Activated CD8-positive, alpha-beta T cell treated with anti-CD3 and anti-CD28 coated beads, Interleukin-2, amount 10 ng/mL, durations not matched to agents 7 days and 5 days (primary cell): ENCODE results near the gene LBP. TPM values are rescaled to one million over a fixed set of nuclear protein-coding genes. Genes with fewer than 3 reads are reported as not detected.
"Not testable (repeated sequence)": the region's sequence is repeated elsewhere in the genome, so short reads cannot be mapped to it uniquely, and the experiment has no call there.

Experiments
- ATAC-seq: fragments of 150-1000 bp; cut with Tn5 transposase; one replicate; pipeline ENCODE4 v1.10.0; 2021; ENCODE audit warnings: moderate library complexity
- CTCF ChIA-PET: fragments of 350-600 bp; sonication (Branson Sonifier 250); formaldehyde crosslinking; loops from one replicate; lab custom pipeline; 2021; ENCODE audit warnings: antibody characterized with exemption; lab: Charles Lee
- POLR2A ChIA-PET: fragments of 350-600 bp; sonication (Branson Sonifier 250); formaldehyde crosslinking; loops from one replicate; lab custom pipeline; 2021; ENCODE audit warnings: antibody characterized with exemption; lab: Charles Lee
- DNase-seq: peaks from one replicate; pipeline ENCODE4 v3.0.0-alpha.2; 2020
- H3K27ac Mint-ChIP-seq: one replicate; pipeline ENCODE4 v1.8.0; 2021; ENCODE audit warnings: mild to moderate bottlenecking, mixed read lengths
- H3K27me3 Mint-ChIP-seq: one replicate; pipeline ENCODE4 v1.8.0; 2021; ENCODE audit warnings: low read depth, mixed read lengths
- H3K36me3 Mint-ChIP-seq: one replicate; pipeline ENCODE4 v1.8.0; 2021; ENCODE audit warnings: low read depth, mixed read lengths
- H3K4me1 Mint-ChIP-seq: one replicate; pipeline ENCODE4 v1.8.0; 2021; ENCODE audit warnings: low read depth, mixed read lengths
- H3K4me3 Mint-ChIP-seq: one replicate; pipeline ENCODE4 v1.8.0; 2021; ENCODE audit warnings: mild to moderate bottlenecking, mixed read lengths
- H3K9me3 Mint-ChIP-seq: one replicate; pipeline ENCODE4 v1.8.0; 2022; ENCODE audit warnings: mixed read lengths; ENCODE audit not compliant: insufficient read depth
- total RNA-seq, 2 experiments: library from RNA; stranded (reverse); gene quantifications; one replicate each; pipeline ENCODE4 v1.2.3, GENCODE V29; 2021

LBP gene
- total RNA-seq, 2 experiments from 2014 or later: not detected

GRCh38 chr20:38307371-38308046, 38.8 kb upstream of the LBP start:
- Mint-ChIP-seq H3K9me3 (no peaks in the 10 kb centered on the region), H3K4me1 (peaks cover 25% of the 10 kb centered on the region), H3K27ac (no peak overlapping the region), H3K36me3 (no peaks in the 10 kb centered on the region), H3K27me3 (peaks cover 36% of the 10 kb centered on the region), H3K4me3 (no peak overlapping the region)
- ChIA-PET POLR2A (no interaction called here), CTCF (no interaction called here)
- ATAC-seq (no peak), DNase-seq (no peak)

GRCh38 chr20:38308047-38308438, 38.2 kb upstream of the LBP start:
- CTCF ChIA-PET: no interaction called here
- POLR2A ChIA-PET: no interaction called here
- H3K36me3 Mint-ChIP-seq: no peaks in the 10 kb centered on the region
- DNase-seq (no peak), ATAC-seq (no peak)
- no peaks in the 10 kb centered on the region for H3K9me3 Mint-ChIP-seq
- peaks cover 31% of the 10 kb centered on the region for H3K27me3 Mint-ChIP-seq
- H3K4me3 Mint-ChIP-seq: no peak overlapping the region
- H3K27ac Mint-ChIP-seq: no peak overlapping the region
- peaks cover 24% of the 10 kb centered on the region for H3K4me1 Mint-ChIP-seq

- no peak overlapping the region for H3K4me3 Mint-ChIP-seq
- CTCF ChIA-PET: no interaction called here
These were observed 37.8 kb upstream of the LBP start for GRCh38 chr20:38308447-38308846.

GRCh38 chr20:38311091-38311490, 35.2 kb upstream of the LBP start:
- no peaks in the 10 kb centered on the region for H3K9me3 Mint-ChIP-seq
- peaks cover 11% of the 10 kb centered on the region for H3K27me3 Mint-ChIP-seq
- ChIA-PET POLR2A (no interaction called here), CTCF (no interaction called here)
- DNase-seq (no peak), ATAC-seq (no peak)
- H3K4me3 Mint-ChIP-seq: no peak overlapping the region
- no peaks in the 10 kb centered on the region for H3K36me3 Mint-ChIP-seq
- H3K27ac Mint-ChIP-seq: no peak overlapping the region
- peaks cover 4% of the 10 kb centered on the region for H3K4me1 Mint-ChIP-seq

More at GRCh38 chr20:38308447-38308846, 37.8 kb upstream of the LBP start:
- no peak overlapping the region for H3K27ac Mint-ChIP-seq
- H3K9me3 Mint-ChIP-seq: no peaks in the 10 kb centered on the region
- H3K27me3 Mint-ChIP-seq: peaks cover 27% of the 10 kb centered on the region
- POLR2A ChIA-PET: no interaction called here
- peaks cover 19% of the 10 kb centered on the region for H3K4me1 Mint-ChIP-seq
- no peak for ATAC-seq
- H3K36me3 Mint-ChIP-seq: no peaks in the 10 kb centered on the region
- no peak for DNase-seq

- CTCF ChIA-PET: no interaction called here
These were observed 34.8 kb upstream of the LBP start for GRCh38 chr20:38311491-38311890.

GRCh38 chr20:38313676-38314075, 32.6 kb upstream of the LBP start:
- ChIA-PET CTCF (no interaction called here), POLR2A (no interaction called here)
- H3K36me3 Mint-ChIP-seq: no peaks in the 10 kb centered on the region

More at GRCh38 chr20:38311491-38311890, 34.8 kb upstream of the LBP start:
- ATAC-seq (no peak), DNase-seq (no peak)
- Mint-ChIP-seq H3K9me3 (no peaks in the 10 kb centered on the region), H3K27me3 (peaks cover 7% of the 10 kb centered on the region), H3K4me1 (peaks cover 4% of the 10 kb centered on the region), H3K36me3 (no peaks in the 10 kb centered on the region), H3K27ac (no peak overlapping the region), H3K4me3 (no peak overlapping the region)
- POLR2A ChIA-PET: no interaction called here

GRCh38 chr20:38314350-38314749, 31.9 kb upstream of the LBP start:
- H3K27me3 Mint-ChIP-seq, CTCF ChIA-PET, POLR2A ChIA-PET, H3K9me3 Mint-ChIP-seq, ATAC-seq, DNase-seq, H3K27ac Mint-ChIP-seq, H3K36me3 Mint-ChIP-seq, H3K4me1 Mint-ChIP-seq, H3K4me3 Mint-ChIP-seq: not testable (repeated sequence)

More at GRCh38 chr20:38313676-38314075, 32.6 kb upstream of the LBP start:
- peaks cover 6% of the 10 kb centered on the region for H3K27me3 Mint-ChIP-seq
- ATAC-seq (no peak), DNase-seq (no peak)
- H3K4me1 Mint-ChIP-seq: no peaks in the 10 kb centered on the region
- no peak overlapping the region for H3K27ac Mint-ChIP-seq
- no peak overlapping the region for H3K4me3 Mint-ChIP-seq
- H3K9me3 Mint-ChIP-seq: no peaks in the 10 kb centered on the region

- ChIA-PET POLR2A (no interaction called here), CTCF (no interaction called here)
- H3K36me3 Mint-ChIP-seq: no peaks in the 10 kb centered on the region
- H3K27me3 Mint-ChIP-seq: peaks cover 6% of the 10 kb centered on the region
- DNase-seq: no peak
- H3K4me1 Mint-ChIP-seq: no peaks in the 10 kb centered on the region
- no peaks in the 10 kb centered on the region for H3K9me3 Mint-ChIP-seq
- no peak overlapping the region for H3K4me3 Mint-ChIP-seq
- no peak for ATAC-seq
- no peak overlapping the region for H3K27ac Mint-ChIP-seq
These were observed 30.9 kb upstream of the LBP start for GRCh38 chr20:38315290-38315966.

- Mint-ChIP-seq H3K27ac (no peak overlapping the region), H3K4me3 (no peak overlapping the region), H3K4me1 (no peaks in the 10 kb centered on the region), H3K9me3 (no peaks in the 10 kb centered on the region), H3K27me3 (peaks cover 3% of the 10 kb centered on the region), H3K36me3 (no peaks in the 10 kb centered on the region)
- DNase-seq: no peak
- no peak for ATAC-seq
- CTCF ChIA-PET: no interaction called here
- POLR2A ChIA-PET: no interaction called here
These were observed 29.9 kb upstream of the LBP start for GRCh38 chr20:38316341-38316740.

- DNase-seq (no peak), ATAC-seq (no peak)
- Mint-ChIP-seq H3K36me3 (no peaks in the 10 kb centered on the region), H3K4me1 (no peaks in the 10 kb centered on the region), H3K4me3 (no peak overlapping the region), H3K27me3 (peaks cover 7% of the 10 kb centered on the region), H3K27ac (no peak overlapping the region), H3K9me3 (no peaks in the 10 kb centered on the region)
- ChIA-PET POLR2A (no interaction called here), CTCF (no interaction called here)
These were observed 28.9 kb upstream of the LBP start for GRCh38 chr20:38317422-38317821.

GRCh38 chr20:38320221-38320620, 26.1 kb upstream of the LBP start:
- Mint-ChIP-seq H3K36me3 (no peaks in the 10 kb centered on the region), H3K9me3 (no peaks in the 10 kb centered on the region), H3K4me1 (no peaks in the 10 kb centered on the region), H3K27me3 (peaks cover 12% of the 10 kb centered on the region), H3K4me3 (no peak overlapping the region), H3K27ac (no peak overlapping the region)
- DNase-seq (no peak), ATAC-seq (no peak)
- POLR2A ChIA-PET: no interaction called here
- CTCF ChIA-PET: interaction anchor here (0.5 kb wide), 1 partner anchor 22 kb away, joined by 3 read pairs; no protein-coding TSS in a partner anchor

GRCh38 chr20:38321959-38322598, 24.2 kb upstream of the LBP start:
- Mint-ChIP-seq H3K4me3 (no peak overlapping the region), H3K9me3 (no peaks in the 10 kb centered on the region), H3K27me3 (peaks cover 12% of the 10 kb centered on the region), H3K4me1 (no peaks in the 10 kb centered on the region), H3K27ac (no peak overlapping the region), H3K36me3 (no peaks in the 10 kb centered on the region)
- ATAC-seq: no peak
- DNase-seq: no peak
- POLR2A ChIA-PET: no interaction called here
- CTCF ChIA-PET: interaction anchor here (0.7 to 1.2 kb wide), 3 partner anchors 8 to 110 kb away, joined by 3 read pairs; no protein-coding TSS in a partner anchor
